ENCODE data around the gene MTM1. TPM values are rescaled to one million over a fixed set of nuclear protein-coding genes. Genes with fewer than 3 reads are reported as not detected.

Gene MTM1
- total and polyA plus RNA-seq, 9 of the 15 experiments (the other 6 are each of a cell fraction or from before 2014, with no cell fraction given), result 5.6 to 13.3 (median 9.5) TPM

DNA sequence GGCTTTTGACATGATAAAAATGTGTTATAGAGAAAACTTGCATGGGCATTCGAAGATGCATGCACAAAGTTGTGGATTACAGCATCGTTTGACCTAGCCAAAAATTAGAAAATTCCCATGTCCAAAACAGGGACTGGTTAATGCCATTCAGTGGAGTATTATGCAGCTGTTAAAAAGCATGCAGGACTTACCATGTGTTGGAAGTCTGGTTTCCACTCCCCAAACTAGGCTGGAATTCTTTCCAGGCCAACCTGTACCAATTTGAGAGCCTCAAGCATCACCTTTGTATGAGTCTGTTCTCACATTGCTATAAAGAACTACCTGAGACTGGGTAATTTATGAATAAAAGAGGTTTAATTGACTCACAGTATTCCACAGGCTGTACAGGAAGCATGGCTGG is 45.9 kb upstream of the MTM1 start:
- Histone ChIP-seq H3K79me2 (ENCODE audit: control insufficient read depth, insufficient read depth, low read length) (no peaks in the 10 kb centered on the region), H2AFZ (ENCODE audit: low read depth, low read length) (no peak overlapping the region), H3K27ac (ENCODE audit: extremely low read depth, low read depth, low read length) (no peak overlapping the region), H3K4me3 (no peak overlapping the region), H3K9ac (ENCODE audit: insufficient read depth in 1 of 2, low read depth in 2 of 2, low read length in 2 of 2) (no peak overlapping the region), H3K9me1 (ENCODE audit: control insufficient read depth, insufficient read depth, low read length) (no peaks in the 10 kb centered on the region), H3K4me1 (replicated peaks in 1 of 2; ENCODE audit: control insufficient read depth in 2 of 2, insufficient read depth in 2 of 2, low read length in 2 of 2) (no peaks in the 10 kb centered on the region), H3K36me3 (ENCODE audit: control insufficient read depth, insufficient read depth, low read length) (no peaks in the 10 kb centered on the region), H3K4me2 (ENCODE audit: insufficient read depth, low read length) (no peak overlapping the region), H3K27me3 (ENCODE audit: control insufficient read depth in 2 of 2, insufficient read depth in 2 of 2, low read length in 2 of 2) (peaks cover 0 to 15% of the 10 kb centered on the region in 2 experiments; a peak in 2 of 5 replicates), H4K20me1 (replicated peaks; ENCODE audit: control insufficient read depth, insufficient read depth, low read length) (no peaks in the 10 kb centered on the region), H3K9me3 (replicated peaks; ENCODE audit: control insufficient read depth, insufficient read depth, low read depth, low read length) (no peaks in the 10 kb centered on the region)
- ATAC-seq, result no peak
- CTCF ChIA-PET (ENCODE audit: low intra/inter-chr PET ratio), result no interaction called here
- 0% methylated on average over 2 of the region's 2 CpGs for WGBS (ENCODE audit: insufficient coverage, low coverage, missing lambda C conversion rate)
- TF ChIP-seq, protein P1, sequence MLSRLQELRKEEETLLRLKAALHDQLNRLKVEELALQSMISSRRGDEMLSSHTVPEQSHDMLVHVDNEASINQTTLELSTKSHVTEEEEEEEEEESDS (CRISPR knock-in tag; IDR thresholded peaks at IDR 0.05), result no peak
- TF ChIP-seq STAT6 (CRISPR knock-in tag; IDR thresholded peaks at IDR 0.05) (no peak), ZSCAN32 (CRISPR knock-in tag; IDR thresholded peaks at IDR 0.05) (no peak), BRD9 (IDR thresholded peaks at IDR 0.05; ENCODE audit: low read depth, partially characterized antibody) (no peak), ZNF239 (CRISPR knock-in tag; IDR thresholded peaks at IDR 0.05) (peak; percentile 47; the same call in 1 of the 2 replicates), TCF7 (IDR thresholded peaks at IDR 0.05; ENCODE audit: borderline replicate concordance) (no peak), KLF16 (IDR thresholded peaks at IDR 0.05) (no peak), NR0B1 (IDR thresholded peaks at IDR 0.05; ENCODE audit: partially characterized antibody) (no peak), ZNF146 (CRISPR knock-in tag; IDR thresholded peaks at IDR 0.05; ENCODE audit: unreplicated experiment) (peak; percentile 66), ZFP1 (CRISPR knock-in tag; IDR thresholded peaks at IDR 0.05) (no peak), NR2C1 (IDR thresholded peaks at IDR 0.05) (no peak), NR2C1 (tag; IDR thresholded peaks at IDR 0.05) (no peak), ETS1 (conservative IDR thresholded peaks at IDR 0.05; ENCODE audit: control insufficient read depth, low read depth, low read length) (no peak), ZNF551 (CRISPR knock-in tag; IDR thresholded peaks at IDR 0.05) (no peak), U2AF1 (optimal IDR thresholded peaks at IDR 0.05; ENCODE audit: low read depth, low read length) (no peak)
- TF ChIP-seq, protein P2, sequence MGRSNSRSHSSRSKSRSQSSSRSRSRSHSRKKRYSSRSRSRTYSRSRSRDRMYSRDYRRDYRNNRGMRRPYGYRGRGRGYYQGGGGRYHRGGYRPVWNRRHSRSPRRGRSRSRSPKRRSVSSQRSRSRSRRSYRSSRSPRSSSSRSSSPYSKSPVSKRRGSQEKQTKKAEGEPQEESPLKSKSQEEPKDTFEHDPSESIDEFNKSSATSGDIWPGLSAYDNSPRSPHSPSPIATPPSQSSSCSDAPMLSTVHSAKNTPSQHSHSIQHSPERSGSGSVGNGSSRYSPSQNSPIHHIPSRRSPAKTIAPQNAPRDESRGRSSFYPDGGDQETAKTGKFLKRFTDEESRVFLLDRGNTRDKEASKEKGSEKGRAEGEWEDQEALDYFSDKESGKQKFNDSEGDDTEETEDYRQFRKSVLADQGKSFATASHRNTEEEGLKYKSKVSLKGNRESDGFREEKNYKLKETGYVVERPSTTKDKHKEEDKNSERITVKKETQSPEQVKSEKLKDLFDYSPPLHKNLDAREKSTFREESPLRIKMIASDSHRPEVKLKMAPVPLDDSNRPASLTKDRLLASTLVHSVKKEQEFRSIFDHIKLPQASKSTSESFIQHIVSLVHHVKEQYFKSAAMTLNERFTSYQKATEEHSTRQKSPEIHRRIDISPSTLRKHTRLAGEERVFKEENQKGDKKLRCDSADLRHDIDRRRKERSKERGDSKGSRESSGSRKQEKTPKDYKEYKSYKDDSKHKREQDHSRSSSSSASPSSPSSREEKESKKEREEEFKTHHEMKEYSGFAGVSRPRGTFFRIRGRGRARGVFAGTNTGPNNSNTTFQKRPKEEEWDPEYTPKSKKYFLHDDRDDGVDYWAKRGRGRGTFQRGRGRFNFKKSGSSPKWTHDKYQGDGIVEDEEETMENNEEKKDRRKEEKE (IDR thresholded peaks at IDR 0.05; ENCODE audit: borderline replicate concordance in 1 of 2, control insufficient read depth in 1 of 2, low read depth in 2 of 2, low read length in 1 of 2), result no peak
- in situ Hi-C loops (cut with MboI), result no loop called here
- intact Hi-C loops (cut with micrococcal nuclease), result no loop called here
- no TSS peak for BruUV-seq (replicated peaks)
- FAIRE-seq, result no peak
- POLR2A ChIA-PET, result no interaction called here
- DNase-seq (ENCODE audit: extremely low read depth in 1 of 4, low spot score in 3 of 4), result no peak
